Stimulated activated CD4-positive, alpha-beta T cell treated with anti-CD3 and anti-CD28 coated beads, Interleukin-15, amount 100 ng/mL, for 1 hour (primary cell): ENCODE data around the gene PRDM5.

Experiments used
- DNase-seq, 2 donors: peaks; one replicate each; pipeline ENCODE4 v3.0.0-alpha.2; 2020; ENCODE audit warnings: low read depth in 1 of 2, low spot score in 1 of 2

The PRDM5 gene

GRCh38 chr4:120821977-120822376 is 100.5 kb downstream of the PRDM5 start:
- no peak for DNase-seq

- DNase-seq: no peak
These were observed 101.5 kb downstream of the PRDM5 start for GRCh38 chr4:120821029-120821428.

GRCh38 chr4:120819805-120820437 is 102.6 kb downstream of the PRDM5 start:
- DNase-seq: no peak

- no peak for DNase-seq
These were observed 106.1 kb downstream of the PRDM5 start for GRCh38 chr4:120816296-120816965.

GRCh38 chr4:120815361-120815760 is 107.2 kb downstream of the PRDM5 start:
- DNase-seq: no peak

GRCh38 chr4:120814886-120815285 is 107.6 kb downstream of the PRDM5 start:
- no peak for DNase-seq

- DNase-seq: no peak
These were observed 110.3 kb downstream of the PRDM5 start for GRCh38 chr4:120812216-120812615.

- DNase-seq: no peak
These were observed 113.0 kb downstream of the PRDM5 start for GRCh38 chr4:120809518-120809917.

GRCh38 chr4:120808475-120809141 is 113.9 kb downstream of the PRDM5 start:
- no peak for DNase-seq

- no peak for DNase-seq
These were observed 121.3 kb downstream of the PRDM5 start for GRCh38 chr4:120801137-120801758.

- DNase-seq: no peak
These were observed 124.0 kb downstream of the PRDM5 start for GRCh38 chr4:120798570-120798969.

- no peak for DNase-seq
These were observed 126.3 kb downstream of the PRDM5 start for GRCh38 chr4:120796271-120796670.

GRCh38 chr4:120785202-120785601 is 137.3 kb downstream of the PRDM5 start:
- DNase-seq: no peak

- no peak for DNase-seq
These were observed 145.1 kb downstream of the PRDM5 start for GRCh38 chr4:120777459-120777858.

GRCh38 chr4:120775431-120775830 is 147.1 kb downstream of the PRDM5 start:
- no peak for DNase-seq

- no peak for DNase-seq
These were observed 148.9 kb downstream of the PRDM5 start for GRCh38 chr4:120773641-120774040.

- DNase-seq: no peak
These were observed 150.6 kb downstream of the PRDM5 start for GRCh38 chr4:120771907-120772306.

- no peak for DNase-seq
These were observed 151.6 kb downstream of the PRDM5 start for GRCh38 chr4:120770897-120771296.

- DNase-seq: no peak
These were observed 153.3 kb downstream of the PRDM5 start for GRCh38 chr4:120769227-120769626.

- no peak for DNase-seq
These were observed 157.3 kb downstream of the PRDM5 start for GRCh38 chr4:120765260-120765680.

- DNase-seq: no peak
These were observed 158.9 kb downstream of the PRDM5 start for GRCh38 chr4:120763650-120764049.

- DNase-seq: no peak
These were observed 161.5 kb downstream of the PRDM5 start for GRCh38 chr4:120761070-120761469.
